GM11168 (cell line): Measurements from ENCODE around the gene AMBRA1.

Source experiments
- in situ Hi-C: fragments of 300-500 bp; cut with MboI; formaldehyde crosslinking; loops from one replicate; pipeline ENCODE4 v1.12.0; 2022; ENCODE audit warnings: low sequenced_read_pairs; ENCODE audit not compliant: unreplicated experiment

The AMBRA1 gene

GRCh38 chr11:46363031-46363407 lies 230.8 kb downstream of the AMBRA1 start:
- in situ Hi-C loops: no loop called here

GRCh38 chr11:46362156-46363030 lies 231.4 kb downstream of the AMBRA1 start:
- in situ Hi-C loops: no loop called here

GRCh38 chr11:46361283-46362155 lies 232.3 kb downstream of the AMBRA1 start:
- in situ Hi-C loops: no loop called here

- in situ Hi-C loops: no loop called here
Measured at GRCh38 chr11:46360878-46361277, 232.9 kb downstream of the AMBRA1 start.

GRCh38 chr11:46359953-46360352 lies 233.9 kb downstream of the AMBRA1 start:
- in situ Hi-C loops: no loop called here

- in situ Hi-C loops: no loop called here
Measured at GRCh38 chr11:46357483-46357936, 236.3 kb downstream of the AMBRA1 start.

- in situ Hi-C loops: no loop called here
Measured at GRCh38 chr11:46356924-46357482, 236.8 kb downstream of the AMBRA1 start.

- in situ Hi-C loops: no loop called here
Measured at GRCh38 chr11:46353698-46354097, 240.1 kb downstream of the AMBRA1 start.

GRCh38 chr11:46352063-46352841 lies 241.6 kb downstream of the AMBRA1 start:
- in situ Hi-C loops: no loop called here

GRCh38 chr11:46351606-46352005 lies 242.2 kb downstream of the AMBRA1 start:
- in situ Hi-C loops: no loop called here

GRCh38 chr11:46351148-46351547 lies 242.7 kb downstream of the AMBRA1 start:
- in situ Hi-C loops: no loop called here

GRCh38 chr11:46350695-46351094 lies 243.1 kb downstream of the AMBRA1 start:
- in situ Hi-C loops: no loop called here

- in situ Hi-C loops: no loop called here
Measured at GRCh38 chr11:46348566-46349401, 245.0 kb downstream of the AMBRA1 start.

GRCh38 chr11:46347637-46348311 lies 246.0 kb downstream of the AMBRA1 start:
- in situ Hi-C loops: no loop called here

GRCh38 chr11:46346886-46347636 lies 246.8 kb downstream of the AMBRA1 start, which contains the start of gene DGKZ:
TSS of gene DGKZ (plus strand) at chr11:46347463. CDS start at chr11:46347660, 197 bp downstream.
- in situ Hi-C loops: no loop called here
